ENCODE data around the gene OR4C5. TPM values are rescaled to one million over a fixed set of nuclear protein-coding genes. Genes with fewer than 3 reads are reported as not detected.
A peak's percentile ranks its signal among the peaks of the same experiment; 100 is the strongest.
"Not testable (repeated sequence)": the region's sequence is repeated elsewhere in the genome, so short reads cannot be mapped to it uniquely, and the experiment has no call there.

The OR4C5 gene
- total RNA-seq (not detected), total RNA-seq (0 reads per million in 2 donors)

GRCh38 chr11:48366365-48366764 is at the start of gene OR4C5:
Gene OR4C5 (minus strand): TSS chr11:48366465. CDS start chr11:48366465, 0 bp downstream.
- no peaks in the 10 kb centered on the region for H3K9me3 ChIP-seq (ENCODE audit: control insufficient read depth, low read length, poor library complexity, severe bottlenecking)
- no peaks in the 10 kb centered on the region for H3K4me1 Mint-ChIP-seq
- H3K4me3 Mint-ChIP-seq, result no peak within 1 kb of the TSS
- H3K27ac Mint-ChIP-seq, result no peak within 1 kb of the TSS
- no peaks in the 10 kb centered on the region for H3K27me3 Mint-ChIP-seq
- DNase-seq (no peak), ATAC-seq (no peak)
- H3K36me3 Mint-ChIP-seq (ENCODE audit: low read depth), result no peaks in the 10 kb centered on the region

GRCh38 chr11:48384670-48385069 is 18.4 kb upstream of the OR4C5 start:
- Mint-ChIP-seq H3K4me1 (no peaks in the 10 kb centered on the region), H3K4me3 (no peak overlapping the region), H3K36me3 (ENCODE audit: low read depth) (peaks cover 2% of the 10 kb centered on the region), H3K27me3 (no peaks in the 10 kb centered on the region), H3K27ac (no peak overlapping the region)
- DNase-seq (no peak), ATAC-seq (no peak)
- H3K9me3 ChIP-seq (ENCODE audit: control insufficient read depth, low read length, poor library complexity, severe bottlenecking), result no peaks in the 10 kb centered on the region

GRCh38 chr11:48384151-48384550 is 17.9 kb upstream of the OR4C5 start:
- H3K9me3 ChIP-seq (ENCODE audit: control insufficient read depth, low read length, poor library complexity, severe bottlenecking); H3K27me3 Mint-ChIP-seq; H3K4me1 Mint-ChIP-seq; ATAC-seq; DNase-seq; H3K4me3 Mint-ChIP-seq; H3K27ac Mint-ChIP-seq; H3K36me3 Mint-ChIP-seq (ENCODE audit: low read depth): not testable (repeated sequence)

- not testable (repeated sequence) for H3K4me1 Mint-ChIP-seq; H3K36me3 Mint-ChIP-seq (ENCODE audit: low read depth); H3K27me3 Mint-ChIP-seq; H3K4me3 Mint-ChIP-seq; ATAC-seq; H3K27ac Mint-ChIP-seq; H3K9me3 ChIP-seq (ENCODE audit: control insufficient read depth, low read length, poor library complexity, severe bottlenecking); DNase-seq
These were observed 5.0 kb downstream of the OR4C5 start for GRCh38 chr11:48361289-48361688.

GRCh38 chr11:48354677-48355076 is 11.6 kb downstream of the OR4C5 start:
- H3K4me3 Mint-ChIP-seq, result no peak overlapping the region
- H3K27ac Mint-ChIP-seq, result no peak overlapping the region
- DNase-seq, result no peak
- peaks cover 4% of the 10 kb centered on the region for H3K9me3 ChIP-seq (ENCODE audit: control insufficient read depth, low read length, poor library complexity, severe bottlenecking)
- no peaks in the 10 kb centered on the region for H3K27me3 Mint-ChIP-seq
- H3K4me1 Mint-ChIP-seq, result no peaks in the 10 kb centered on the region
- no peaks in the 10 kb centered on the region for H3K36me3 Mint-ChIP-seq (ENCODE audit: low read depth)
- no peak for ATAC-seq

GRCh38 chr11:48354013-48354412 is 12.3 kb downstream of the OR4C5 start:
- Mint-ChIP-seq H3K4me1 (no peaks in the 10 kb centered on the region), H3K27me3 (no peaks in the 10 kb centered on the region), H3K27ac (no peak overlapping the region), H3K36me3 (ENCODE audit: low read depth) (no peaks in the 10 kb centered on the region), H3K4me3 (no peak overlapping the region)
- H3K9me3 ChIP-seq (ENCODE audit: control insufficient read depth, low read length, poor library complexity, severe bottlenecking), result no peaks in the 10 kb centered on the region
- no peak for ATAC-seq
- no peak for DNase-seq

- H3K4me1 Mint-ChIP-seq, result peaks cover 10% of the 10 kb centered on the region
- DNase-seq, result peak in 1 of 3 donors; percentile 9
- peak overlapping the region; percentile 3 for H3K27ac Mint-ChIP-seq
- not testable (repeated sequence) for H3K36me3 Mint-ChIP-seq (ENCODE audit: low read depth); ATAC-seq; H3K27me3 Mint-ChIP-seq; H3K9me3 ChIP-seq (ENCODE audit: control insufficient read depth, low read length, poor library complexity, severe bottlenecking)
- peak overlapping the region; percentile 47 for H3K4me3 Mint-ChIP-seq
These were observed 20.0 kb downstream of the OR4C5 start for GRCh38 chr11:48346286-48346685.

GRCh38 chr11:48342505-48342904 is 23.8 kb downstream of the OR4C5 start:
- peaks cover 10% of the 10 kb centered on the region for H3K4me1 Mint-ChIP-seq
- not testable (repeated sequence) for H3K4me3 Mint-ChIP-seq; H3K27me3 Mint-ChIP-seq; ATAC-seq; H3K27ac Mint-ChIP-seq; H3K36me3 Mint-ChIP-seq (ENCODE audit: low read depth); H3K9me3 ChIP-seq (ENCODE audit: control insufficient read depth, low read length, poor library complexity, severe bottlenecking); DNase-seq

GRCh38 chr11:48341466-48341865 is 24.8 kb downstream of the OR4C5 start:
- peak overlapping the region; percentile 37 for H3K4me3 Mint-ChIP-seq
- H3K27ac Mint-ChIP-seq, result peak overlapping the region; percentile 19
- ATAC-seq, result peak; percentile 57
- H3K9me3 ChIP-seq (ENCODE audit: control insufficient read depth, low read length, poor library complexity, severe bottlenecking), result peaks cover 7% of the 10 kb centered on the region
- DNase-seq, result peak in 1 of 3 donors; percentile 10
- peaks cover 8% of the 10 kb centered on the region for H3K4me1 Mint-ChIP-seq
- no peaks in the 10 kb centered on the region for H3K27me3 Mint-ChIP-seq
- H3K36me3 Mint-ChIP-seq (ENCODE audit: low read depth), result no peaks in the 10 kb centered on the region

GRCh38 chr11:48324620-48325019 is 41.6 kb downstream of the OR4C5 start, which contains the start of gene OR4C3:
Gene OR4C3 (plus strand): TSS chr11:48324920. CDS start chr11:48325022, 102 bp downstream.
- H3K27ac Mint-ChIP-seq; DNase-seq; ATAC-seq; H3K4me1 Mint-ChIP-seq; H3K36me3 Mint-ChIP-seq (ENCODE audit: low read depth); H3K9me3 ChIP-seq (ENCODE audit: control insufficient read depth, low read length, poor library complexity, severe bottlenecking); H3K4me3 Mint-ChIP-seq: not testable (repeated sequence)
- peaks cover 11% of the 10 kb centered on the region for H3K27me3 Mint-ChIP-seq

GRCh38 chr11:48319813-48320212 is 46.5 kb downstream of the OR4C5 start:
- H3K9me3 ChIP-seq (ENCODE audit: control insufficient read depth, low read length, poor library complexity, severe bottlenecking); H3K4me1 Mint-ChIP-seq; ATAC-seq; H3K36me3 Mint-ChIP-seq (ENCODE audit: low read depth); DNase-seq; H3K4me3 Mint-ChIP-seq; H3K27ac Mint-ChIP-seq: not testable (repeated sequence)
- H3K27me3 Mint-ChIP-seq, result peaks cover 11% of the 10 kb centered on the region

Other genes with a start within 250 kb of the OR4C5 start
- gene OR4B1, start 149.7 kb downstream of the OR4C5 start, total RNA-seq, result not detected
- not detected for gene OR4X2, start 121.4 kb downstream of the OR4C5 start, total RNA-seq
- gene OR4X1, start 102.6 kb downstream of the OR4C5 start, total RNA-seq, result not detected
- not detected for gene OR4S1, start 60.2 kb downstream of the OR4C5 start, total RNA-seq
- gene OR4C3, start 41.5 kb downstream of the OR4C5 start, total RNA-seq, result not detected
- not detected for gene OR4A47, start 122.3 kb upstream of the OR4C5 start, total RNA-seq